ENCODE measurements around the gene SRC.

DNA sequence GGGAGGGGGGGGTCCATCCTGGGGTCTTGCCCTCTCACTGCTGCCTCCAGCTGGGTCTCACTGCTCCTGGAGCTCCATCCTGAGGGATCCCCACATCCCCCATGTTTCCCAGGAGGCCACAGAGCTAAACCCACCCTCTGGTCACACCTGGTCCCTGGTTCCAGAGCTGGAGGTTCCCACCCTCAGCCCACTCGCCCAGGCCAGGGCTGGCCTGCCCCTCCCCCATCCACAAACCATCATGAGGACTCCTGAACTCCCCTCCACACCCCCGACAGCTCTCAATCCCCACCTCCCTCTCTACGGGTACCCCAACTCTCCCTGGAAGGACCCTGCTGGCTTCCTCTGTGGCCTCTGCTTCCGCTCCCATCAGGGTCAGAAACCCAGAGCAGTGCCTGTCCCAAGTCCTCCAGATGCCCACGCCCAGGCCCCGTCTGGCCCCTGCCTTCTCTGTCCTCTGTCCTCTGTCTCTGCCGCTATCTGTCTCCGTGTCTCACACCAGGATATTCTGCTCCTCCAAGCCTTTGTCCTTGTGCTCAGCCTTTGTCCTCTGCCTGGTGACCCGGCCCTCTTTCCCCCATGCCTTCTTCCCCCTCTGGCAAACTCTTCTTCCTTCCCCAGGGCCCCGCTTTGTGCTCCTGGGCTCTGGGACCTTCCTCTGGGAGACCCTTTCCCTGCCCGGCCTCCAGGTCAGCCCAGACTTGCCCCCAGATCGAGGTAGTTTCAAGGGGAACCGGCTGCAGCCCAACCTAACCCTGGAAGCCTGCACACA, 74.0 kb downstream of the SRC start:
- no peak for TF ChIP-seq CTCF (IDR thresholded peaks at IDR 0.05)
- TF ChIP-seq EZH2phosphoT487 (IDR thresholded peaks at IDR 0.05) = no peak
